Measurements from ENCODE around the gene DPYSL5. TPM values are rescaled to one million over a fixed set of nuclear protein-coding genes. Genes with fewer than 3 reads are reported as not detected.

Gene DPYSL5
- polyA plus RNA-seq, 1 donor from 2014 or later, result 111 TPM

DNA sequence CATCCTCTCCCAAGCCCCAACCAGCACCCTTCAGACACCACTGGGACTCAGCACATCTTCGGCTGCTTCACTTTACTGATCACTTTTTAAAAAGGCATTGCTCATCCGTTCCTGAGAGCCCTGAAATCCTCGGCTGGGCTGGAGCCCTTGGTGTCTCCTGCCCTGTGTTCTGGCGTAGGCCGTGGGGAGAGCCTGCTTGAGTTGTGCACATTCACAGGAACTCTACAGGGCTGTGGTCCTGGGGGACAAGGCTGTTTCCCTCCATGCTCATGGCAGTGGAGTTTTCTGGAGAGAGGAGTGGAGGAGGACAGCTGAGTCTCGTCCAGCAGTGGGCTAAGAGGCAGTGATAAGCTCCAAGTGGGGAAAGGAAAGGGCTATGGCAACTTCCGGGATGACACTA, 46.1 kb upstream of the DPYSL5 start:
- Histone ChIP-seq H3K4me3 (ENCODE audit: low read length) (no peak overlapping the region), H3K4me2 (ENCODE audit: low read length) (no peak overlapping the region), H2AFZ (ENCODE audit: low read depth, low read length) (no peak overlapping the region), H3K27me3 (ENCODE audit: insufficient read depth, low read depth, low read length) (no peaks in the 10 kb centered on the region), H3F3A (ENCODE audit: insufficient read depth, low read length, poor library complexity, severe bottlenecking) (no peaks in the 10 kb centered on the region), H3K9me2 (ENCODE audit: insufficient read depth, low read length) (no peaks in the 10 kb centered on the region), H4K20me1 (ENCODE audit: insufficient read depth) (no peaks in the 10 kb centered on the region), H3K27ac (ENCODE audit: low read length) (no peak overlapping the region), H3K36me3 (ENCODE audit: insufficient read depth, low read length) (no peaks in the 10 kb centered on the region), H3K79me2 (replicated peaks; ENCODE audit: insufficient read depth, low read length) (no peaks in the 10 kb centered on the region), H3K9ac (ENCODE audit: low read length) (no peak overlapping the region), H3K9me3 (ENCODE audit: low read length) (no peaks in the 10 kb centered on the region)
- TF ChIP-seq TAF1 (IDR thresholded peaks at IDR 0.05; ENCODE audit: low read depth), result no peak
- TF ChIP-seq, protein P1, sequence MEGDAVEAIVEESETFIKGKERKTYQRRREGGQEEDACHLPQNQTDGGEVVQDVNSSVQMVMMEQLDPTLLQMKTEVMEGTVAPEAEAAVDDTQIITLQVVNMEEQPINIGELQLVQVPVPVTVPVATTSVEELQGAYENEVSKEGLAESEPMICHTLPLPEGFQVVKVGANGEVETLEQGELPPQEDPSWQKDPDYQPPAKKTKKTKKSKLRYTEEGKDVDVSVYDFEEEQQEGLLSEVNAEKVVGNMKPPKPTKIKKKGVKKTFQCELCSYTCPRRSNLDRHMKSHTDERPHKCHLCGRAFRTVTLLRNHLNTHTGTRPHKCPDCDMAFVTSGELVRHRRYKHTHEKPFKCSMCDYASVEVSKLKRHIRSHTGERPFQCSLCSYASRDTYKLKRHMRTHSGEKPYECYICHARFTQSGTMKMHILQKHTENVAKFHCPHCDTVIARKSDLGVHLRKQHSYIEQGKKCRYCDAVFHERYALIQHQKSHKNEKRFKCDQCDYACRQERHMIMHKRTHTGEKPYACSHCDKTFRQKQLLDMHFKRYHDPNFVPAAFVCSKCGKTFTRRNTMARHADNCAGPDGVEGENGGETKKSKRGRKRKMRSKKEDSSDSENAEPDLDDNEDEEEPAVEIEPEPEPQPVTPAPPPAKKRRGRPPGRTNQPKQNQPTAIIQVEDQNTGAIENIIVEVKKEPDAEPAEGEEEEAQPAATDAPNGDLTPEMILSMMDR (IDR thresholded peaks at IDR 0.05; ENCODE audit: poor library complexity, severe bottlenecking), result no peak
- TF ChIP-seq POLR2AphosphoS5 (IDR thresholded peaks at IDR 0.05), result no peak
- no peak for TF ChIP-seq RAD21 (conservative IDR thresholded peaks at IDR 0.05)
- no peak for TF ChIP-seq EZH2 (IDR thresholded peaks at IDR 0.05; ENCODE audit: borderline replicate concordance, insufficient read depth, low read length, poor library complexity, severe bottlenecking)
- TF ChIP-seq SMC3 (conservative IDR thresholded peaks at IDR 0.05; ENCODE audit: poor library complexity), result no peak
- TF ChIP-seq EP300 (conservative IDR thresholded peaks at IDR 0.05; ENCODE audit: poor library complexity, severe bottlenecking), result no peak
- TF ChIP-seq MXI1 (conservative IDR thresholded peaks at IDR 0.05; ENCODE audit: poor library complexity, severe bottlenecking), result no peak
- TF ChIP-seq, protein P2, sequence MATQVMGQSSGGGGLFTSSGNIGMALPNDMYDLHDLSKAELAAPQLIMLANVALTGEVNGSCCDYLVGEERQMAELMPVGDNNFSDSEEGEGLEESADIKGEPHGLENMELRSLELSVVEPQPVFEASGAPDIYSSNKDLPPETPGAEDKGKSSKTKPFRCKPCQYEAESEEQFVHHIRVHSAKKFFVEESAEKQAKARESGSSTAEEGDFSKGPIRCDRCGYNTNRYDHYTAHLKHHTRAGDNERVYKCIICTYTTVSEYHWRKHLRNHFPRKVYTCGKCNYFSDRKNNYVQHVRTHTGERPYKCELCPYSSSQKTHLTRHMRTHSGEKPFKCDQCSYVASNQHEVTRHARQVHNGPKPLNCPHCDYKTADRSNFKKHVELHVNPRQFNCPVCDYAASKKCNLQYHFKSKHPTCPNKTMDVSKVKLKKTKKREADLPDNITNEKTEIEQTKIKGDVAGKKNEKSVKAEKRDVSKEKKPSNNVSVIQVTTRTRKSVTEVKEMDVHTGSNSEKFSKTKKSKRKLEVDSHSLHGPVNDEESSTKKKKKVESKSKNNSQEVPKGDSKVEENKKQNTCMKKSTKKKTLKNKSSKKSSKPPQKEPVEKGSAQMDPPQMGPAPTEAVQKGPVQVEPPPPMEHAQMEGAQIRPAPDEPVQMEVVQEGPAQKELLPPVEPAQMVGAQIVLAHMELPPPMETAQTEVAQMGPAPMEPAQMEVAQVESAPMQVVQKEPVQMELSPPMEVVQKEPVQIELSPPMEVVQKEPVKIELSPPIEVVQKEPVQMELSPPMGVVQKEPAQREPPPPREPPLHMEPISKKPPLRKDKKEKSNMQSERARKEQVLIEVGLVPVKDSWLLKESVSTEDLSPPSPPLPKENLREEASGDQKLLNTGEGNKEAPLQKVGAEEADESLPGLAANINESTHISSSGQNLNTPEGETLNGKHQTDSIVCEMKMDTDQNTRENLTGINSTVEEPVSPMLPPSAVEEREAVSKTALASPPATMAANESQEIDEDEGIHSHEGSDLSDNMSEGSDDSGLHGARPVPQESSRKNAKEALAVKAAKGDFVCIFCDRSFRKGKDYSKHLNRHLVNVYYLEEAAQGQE (IDR thresholded peaks at IDR 0.05; ENCODE audit: borderline replicate concordance), result no peak

DNA sequence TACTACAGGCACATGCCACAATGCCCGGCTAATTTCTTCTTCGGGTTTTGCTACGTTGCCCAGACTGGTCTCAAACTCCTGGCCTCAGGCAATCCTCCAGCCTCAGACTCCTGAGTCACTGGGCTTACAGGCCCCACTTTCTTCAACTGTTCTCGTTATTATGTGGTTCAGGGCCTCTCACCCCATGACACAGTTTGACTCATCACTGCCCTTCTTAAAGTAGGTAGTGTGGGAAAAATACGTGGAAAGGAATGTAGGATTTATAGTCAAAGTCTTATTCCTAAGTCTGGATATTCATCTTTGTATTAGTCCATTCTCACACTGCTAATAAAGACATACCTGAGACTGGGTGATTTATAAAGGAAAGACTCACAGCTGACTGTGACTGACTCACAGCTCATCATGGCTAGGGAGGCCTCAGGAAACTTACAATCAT, 42.7 kb upstream of the DPYSL5 start:
- H3K4me3 ChIP-seq (ENCODE audit: low read length), result no peak overlapping the region
- no peaks in the 10 kb centered on the region for H3F3A ChIP-seq (ENCODE audit: insufficient read depth, low read length, poor library complexity, severe bottlenecking)
- no peak overlapping the region for H3K27ac ChIP-seq (ENCODE audit: low read length)
- no peaks in the 10 kb centered on the region for H3K36me3 ChIP-seq (ENCODE audit: insufficient read depth, low read length)
- H3K79me2 ChIP-seq (replicated peaks; ENCODE audit: insufficient read depth, low read length), result no peaks in the 10 kb centered on the region
- no peaks in the 10 kb centered on the region for H3K27me3 ChIP-seq (ENCODE audit: insufficient read depth, low read depth, low read length)
- H3K4me2 ChIP-seq (ENCODE audit: low read length), result no peak overlapping the region
- H3K9ac ChIP-seq (ENCODE audit: low read length), result no peak overlapping the region
- H3K9me3 ChIP-seq (ENCODE audit: low read length), result no peaks in the 10 kb centered on the region
- TF ChIP-seq, protein P1 (IDR thresholded peaks at IDR 0.05; ENCODE audit: poor library complexity, severe bottlenecking), result no peak
- TF ChIP-seq MXI1 (conservative IDR thresholded peaks at IDR 0.05; ENCODE audit: poor library complexity, severe bottlenecking) (no peak), RAD21 (conservative IDR thresholded peaks at IDR 0.05) (no peak), TAF1 (IDR thresholded peaks at IDR 0.05; ENCODE audit: low read depth) (no peak), EP300 (conservative IDR thresholded peaks at IDR 0.05; ENCODE audit: poor library complexity, severe bottlenecking) (no peak), EZH2 (IDR thresholded peaks at IDR 0.05; ENCODE audit: borderline replicate concordance, insufficient read depth, low read length, poor library complexity, severe bottlenecking) (no peak), SMC3 (conservative IDR thresholded peaks at IDR 0.05; ENCODE audit: poor library complexity) (no peak), POLR2AphosphoS5 (IDR thresholded peaks at IDR 0.05) (no peak)
- TF ChIP-seq, protein P2 (IDR thresholded peaks at IDR 0.05; ENCODE audit: borderline replicate concordance), result no peak
- no peaks in the 10 kb centered on the region for H4K20me1 ChIP-seq (ENCODE audit: insufficient read depth)
- no peaks in the 10 kb centered on the region for H3K9me2 ChIP-seq (ENCODE audit: insufficient read depth, low read length)
- no peak overlapping the region for H2AFZ ChIP-seq (ENCODE audit: low read depth, low read length)

All from neural cell (in vitro differentiated cells).